IMR-90 (cell line): ENCODE results near the gene THADA.

ENCODE experiments used
- BHLHE40 ChIP-seq: fragments of 150-350 bp; IDR thresholded peaks from 2 replicates; pipeline ENCODE4 v1.6.1; 2016; ENCODE audit warnings: mild to moderate bottlenecking, low read depth, low read length
- CHD1 ChIP-seq: IDR thresholded peaks from 2 replicates; pipeline ENCODE4 v1.6.1; 2012; ENCODE audit warnings: low read depth, low read length, improper control_type of control experiment
- CTCF ChIP-seq: conservative IDR thresholded peaks from 2 replicates; pipeline ENCODE4 v1.5.1; 2012; ENCODE audit warnings: mild to moderate bottlenecking, low read depth, low read length, improper control_type of control experiment
- ELK1 ChIP-seq: fragments of 150-350 bp; IDR thresholded peaks from 2 replicates; pipeline ENCODE4 v1.6.1; 2016; ENCODE audit warnings: low read depth, mild to moderate bottlenecking, low read length, moderate library complexity, borderline replicate concordance
- MAFK ChIP-seq: IDR thresholded peaks from 2 replicates; pipeline ENCODE4 v1.6.1; 2012; ENCODE audit warnings: low read depth, low read length, improper control_type of control experiment
- MAZ ChIP-seq: IDR thresholded peaks from 2 replicates; pipeline ENCODE4 v1.6.1; 2012; ENCODE audit warnings: low read depth, mild to moderate bottlenecking, low read length, improper control_type of control experiment, moderate library complexity, borderline replicate concordance
- POLR2A ChIP-seq: IDR thresholded peaks from 2 replicates; pipeline ENCODE4 v1.6.1; 2012; ENCODE audit warnings: mild to moderate bottlenecking, low read depth, low read length
- RAD21 ChIP-seq: IDR thresholded peaks from 2 replicates; pipeline ENCODE4 v1.6.1; 2012; ENCODE audit warnings: low read length, improper control_type of control experiment
- RFX5 ChIP-seq: IDR thresholded peaks from 2 replicates; pipeline ENCODE4 v1.8.0; 2012; ENCODE audit warnings: low read depth, mild to moderate bottlenecking, low read length, moderate library complexity
- SMC3 ChIP-seq: fragments of 150-350 bp; IDR thresholded peaks from 2 replicates; pipeline ENCODE4 v1.6.1; 2016; ENCODE audit warnings: low read depth, mild to moderate bottlenecking, antibody characterized with exemption, low read length, moderate library complexity

- TF ChIP-seq SMC3 (no peak), CTCF (no peak), ELK1 (no peak), POLR2A (no peak), RFX5 (no peak), CHD1 (no peak), RAD21 (no peak), MAZ (no peak), BHLHE40 (no peak), MAFK (no peak)
These were observed 357.7 kb downstream of the THADA start for GRCh38 chr2:43238176-43238575.
